Colonic mucosa (tissue), 4 donors: Measurements from ENCODE around the gene CAMK1D. TPM values are rescaled to one million over a fixed set of nuclear protein-coding genes. Genes with fewer than 3 reads are reported as not detected.
A peak's percentile ranks its signal among the peaks of the same experiment; 100 is the strongest.

Experiments used
- DNase-seq: peaks from one replicate; pipeline ENCODE4 v3.0.0-alpha.2; 2020
- H3K27ac ChIP-seq: fragments of 200-600 bp; one replicate; pipeline ENCODE4 v1.8.0; 2021
- H3K27me3 ChIP-seq: fragments of 200-600 bp; one replicate; pipeline ENCODE4 v1.8.0; 2021
- H3K36me3 ChIP-seq: fragments of 200-600 bp; one replicate; pipeline ENCODE4 v1.8.0; 2021
- H3K4me1 ChIP-seq: fragments of 200-600 bp; one replicate; pipeline ENCODE4 v1.8.0; 2021; ENCODE audit warnings: mild to moderate bottlenecking
- H3K4me3 ChIP-seq: fragments of 200-600 bp; one replicate; pipeline ENCODE4 v1.8.0; 2021
- H3K9ac ChIP-seq, 2 donors: one replicate each; pipeline ENCODE4 v1.7.0; 2013; ENCODE audit warnings: control low read depth in 2 of 2, low read depth in 2 of 2, low read length in 2 of 2
- H3K9me3 ChIP-seq: fragments of 200-600 bp; one replicate; pipeline ENCODE4 v1.8.0; 2021
- CTCF ChIP-seq: fragments of 200-600 bp; IDR thresholded peaks from one replicate; pipeline ENCODE4 v1.8.0; 2022; ENCODE audit warnings: antibody characterized with exemption, mild to moderate bottlenecking
- intact Hi-C: fragments of 100-400 bp; cut with DNase I; formaldehyde crosslinking; loops from one replicate; pipeline ENCODE4 v1.14.1; 2022
- total RNA-seq, 2 donors: library from RNA; stranded (reverse); fragmentation: NEBNext Ultra II Directional in 1 of 2; extraction: Animal tissue kit (Norgen Biotek cat#: 25700) in 1 of 2; gene quantifications; one replicate each; pipeline ENCODE4 v1.2.1, GENCODE V29; 2021
- donor health status: healthy.
- donor health status: DM: no; HTN: no; CAD: no.
- donor health status: DM: no; HTN: no; CAD: no.

The CAMK1D gene
- total RNA-seq, 2 donors from 2014 or later: 21.3 to 29.7 TPM

- H3K27ac ChIP-seq: no peak overlapping the region
- intact Hi-C loops: no loop called here
Measured at GRCh38 chr10:12531305-12532220, 182.2 kb downstream of the CAMK1D start.

GRCh38 chr10:12533151-12533550, 183.8 kb downstream of the CAMK1D start:
- Histone ChIP-seq H3K27ac (no peak overlapping the region), H3K4me3 (no peak overlapping the region), H3K9me3 (no peaks in the 10 kb centered on the region), H3K9ac (no peak overlapping the region), H3K4me1 (no peaks in the 10 kb centered on the region), H3K27me3 (no peaks in the 10 kb centered on the region), H3K36me3 (no peaks in the 10 kb centered on the region)
- no peak for TF ChIP-seq CTCF
- DNase-seq: no peak
- intact Hi-C loops: no loop called here

More at GRCh38 chr10:12531305-12532220, 182.2 kb downstream of the CAMK1D start:
- Histone ChIP-seq H3K27me3 (no peaks in the 10 kb centered on the region), H3K9me3 (no peaks in the 10 kb centered on the region), H3K36me3 (no peaks in the 10 kb centered on the region), H3K4me1 (no peaks in the 10 kb centered on the region), H3K4me3 (no peak overlapping the region), H3K9ac (no peak overlapping the region)
- peak; percentile 23 for DNase-seq
- TF ChIP-seq CTCF: no peak

GRCh38 chr10:12533723-12534122, 184.4 kb downstream of the CAMK1D start:
- intact Hi-C loops: no loop called here
- H3K27ac ChIP-seq: no peak overlapping the region

GRCh38 chr10:12534824-12535223, 185.5 kb downstream of the CAMK1D start:
- DNase-seq: no peak
- Histone ChIP-seq H3K36me3 (no peaks in the 10 kb centered on the region), H3K27me3 (no peaks in the 10 kb centered on the region), H3K4me3 (no peak overlapping the region), H3K9me3 (no peaks in the 10 kb centered on the region), H3K9ac (no peak overlapping the region), H3K4me1 (no peaks in the 10 kb centered on the region), H3K27ac (no peak overlapping the region)
- intact Hi-C loops: no loop called here
- no peak for TF ChIP-seq CTCF

More at GRCh38 chr10:12533723-12534122, 184.4 kb downstream of the CAMK1D start:
- Histone ChIP-seq H3K27me3 (no peaks in the 10 kb centered on the region), H3K36me3 (no peaks in the 10 kb centered on the region), H3K9ac (no peak overlapping the region), H3K4me1 (no peaks in the 10 kb centered on the region), H3K9me3 (no peaks in the 10 kb centered on the region), H3K4me3 (no peak overlapping the region)
- no peak for DNase-seq
- no peak for TF ChIP-seq CTCF

GRCh38 chr10:12535656-12536055, 186.3 kb downstream of the CAMK1D start:
- Histone ChIP-seq H3K9me3 (no peaks in the 10 kb centered on the region), H3K27me3 (no peaks in the 10 kb centered on the region), H3K9ac (no peak overlapping the region), H3K36me3 (no peaks in the 10 kb centered on the region), H3K4me3 (no peak overlapping the region), H3K27ac (no peak overlapping the region), H3K4me1 (no peaks in the 10 kb centered on the region)
- intact Hi-C loops: no loop called here
- TF ChIP-seq CTCF: no peak
- no peak for DNase-seq
